SK-N-SH (cell line): Measurements from ENCODE around the gene INPP5A.

Source experiments
- CTCF ChIP-seq: fragments of 200-600 bp; sonication (generic); IDR thresholded peaks from 2 replicates; pipeline ENCODE4 v1.6.1; 2017; ENCODE audit warnings: antibody characterized with exemption, mild to moderate bottlenecking, moderate library complexity
- EP300 ChIP-seq, 2 experiments: IDR thresholded peaks; 2 replicates each; pipeline versions ENCODE4 v1.4.0 to v1.6.1; 2012; ENCODE audit warnings: borderline replicate concordance in 1 of 2, low read depth in 1 of 2, low read length in 1 of 2
- JUND ChIP-seq: IDR thresholded peaks from 2 replicates; pipeline ENCODE4 v1.4.0; 2012
- POLR2AphosphoS5 ChIP-seq: IDR thresholded peaks from 2 replicates; pipeline ENCODE4 v1.6.1; 2012; ENCODE audit warnings: low read depth, low read length
- RFX5 ChIP-seq: IDR thresholded peaks from 2 replicates; pipeline ENCODE4 v1.6.1; 2012; ENCODE audit warnings: mild to moderate bottlenecking, improper control_type of control experiment, low read length
- USF1 ChIP-seq: IDR thresholded peaks from 2 replicates; pipeline ENCODE4 v1.4.0; 2012; ENCODE audit warnings: low read depth, borderline replicate concordance

- TF ChIP-seq POLR2AphosphoS5, result no peak
- TF ChIP-seq EP300 (IDR thresholded peaks at IDR 0.05; ENCODE audit: borderline replicate concordance in 1 of 2, low read depth in 1 of 2, low read length in 1 of 2), result no peak
- no peak for TF ChIP-seq CTCF
- TF ChIP-seq USF1, result no peak
- TF ChIP-seq JUND, result no peak
- no peak for TF ChIP-seq RFX5
Measured at GRCh38 chr10:132674311-132674710, 136.7 kb downstream of the INPP5A start.
